PC-9 (cell line): ENCODE data around the gene PIGM. TPM values are rescaled to one million over a fixed set of nuclear protein-coding genes. Genes with fewer than 3 reads are reported as not detected.

Experiments
- BruUV-seq: library from RNA; stranded (reverse); fragments of 400-500 nt; replicated peaks from 2 replicates; lab custom pipeline; 2021; lab: Mats Ljungman, UMichigan
- CTCF ChIA-PET: fragments of 300-600 bp; sonication (Branson Sonifier 250); formaldehyde crosslinking; loops from one replicate; lab custom pipeline; 2022; ENCODE audit warnings: antibody characterized with exemption; lab: Charles Lee
- POLR2A ChIA-PET: fragments of 300-600 bp; sonication (Branson Sonifier 250); formaldehyde crosslinking; loops from one replicate; lab custom pipeline; 2022; ENCODE audit warnings: antibody characterized with exemption; ENCODE audit not compliant: unreplicated experiment; lab: Charles Lee
- DNase-seq, 2 experiments: peaks; one replicate each; pipeline versions ENCODE4 v3.0.0 to v3.0.0-alpha.2; 2015 to 2022; ENCODE audit warnings: mixed read lengths in 1 of 2
- H2AFZ ChIP-seq: fragments of 200-600 bp; sonication (generic); 2 replicates; pipeline ENCODE4 v1.8.1; 2017; ENCODE audit warnings: antibody characterized with exemption
- H3F3A ChIP-seq: fragments of 200-600 bp; sonication (generic); 2 replicates; pipeline ENCODE4 v1.8.1; 2017; ENCODE audit warnings: antibody characterized with exemption, mild to moderate bottlenecking, low read depth; ENCODE audit not compliant: insufficient read depth
- H3K27ac ChIP-seq: fragments of 200-600 bp; sonication (generic); 2 replicates; pipeline ENCODE4 v1.6.1; 2016; ENCODE audit warnings: mixed run types
- H3K27me3 ChIP-seq: fragments of 200-600 bp; sonication (generic); 2 replicates; pipeline ENCODE4 v1.6.1; 2016; ENCODE audit warnings: low read depth, mixed run types; ENCODE audit not compliant: insufficient read depth
- H3K36me3 ChIP-seq: fragments of 200-600 bp; sonication (generic); 2 replicates; pipeline ENCODE4 v1.6.1; 2016; ENCODE audit warnings: low read depth, mixed run types
- H3K4me1 ChIP-seq: fragments of 200-600 bp; sonication (generic); replicated peaks from 2 replicates; pipeline ENCODE4 v1.6.1; 2016; ENCODE audit warnings: mixed run types; ENCODE audit not compliant: insufficient read depth
- H3K4me2 ChIP-seq: fragments of 200-600 bp; sonication (generic); 2 replicates; pipeline ENCODE4 v1.6.1; 2017; ENCODE audit warnings: mixed run types
- H3K4me3 ChIP-seq: fragments of 200-600 bp; sonication (generic); 2 replicates; pipeline ENCODE4 v1.6.1; 2016; ENCODE audit warnings: mixed run types
- H3K79me2 ChIP-seq: fragments of 200-600 bp; sonication (generic); 2 replicates; pipeline ENCODE4 v1.6.1; 2017; ENCODE audit warnings: low read depth, mixed run types
- H3K9me2 ChIP-seq: fragments of 200-600 bp; sonication (generic); 2 replicates; pipeline ENCODE4 v1.8.1; 2017; ENCODE audit warnings: mild to moderate bottlenecking; ENCODE audit not compliant: insufficient read depth
- H3K9me3 ChIP-seq: fragments of 200-600 bp; sonication (generic); 2 replicates; pipeline ENCODE4 v1.8.1; 2016; ENCODE audit warnings: low read depth; ENCODE audit not compliant: insufficient read depth
- H4K20me1 ChIP-seq: fragments of 200-600 bp; sonication (generic); 2 replicates; pipeline ENCODE4 v1.8.1; 2017; ENCODE audit not compliant: insufficient read depth
- EZH2 ChIP-seq: fragments of 200-600 bp; sonication (generic); IDR thresholded peaks from 2 replicates; pipeline ENCODE4 v1.8.0; 2017; ENCODE audit warnings: antibody characterized with exemption, low read depth
- intact Hi-C: fragments of 100-400 bp; cut with micrococcal nuclease; formaldehyde crosslinking; loops from one replicate; pipeline ENCODE4 v1.10.0; 2022; ENCODE audit not compliant: unreplicated experiment
- total RNA-seq: library from RNA; stranded (reverse); gene quantifications from 2 replicates; pipeline ENCODE4 v1.2.3, GENCODE V29; 2021
- TF ChIP-seq, protein P1 (sequence below): fragments of 200-600 bp; sonication (generic); conservative IDR thresholded peaks from 2 replicates; pipeline ENCODE4 v1.6.1; 2017; ENCODE audit warnings: mixed run types, antibody characterized with exemption, mild to moderate bottlenecking, moderate library complexity

Gene PIGM
- total RNA-seq, 1 experiment from 2014 or later, result 4.0 TPM

- TF ChIP-seq EZH2, result no peak
- TF ChIP-seq, protein P1, sequence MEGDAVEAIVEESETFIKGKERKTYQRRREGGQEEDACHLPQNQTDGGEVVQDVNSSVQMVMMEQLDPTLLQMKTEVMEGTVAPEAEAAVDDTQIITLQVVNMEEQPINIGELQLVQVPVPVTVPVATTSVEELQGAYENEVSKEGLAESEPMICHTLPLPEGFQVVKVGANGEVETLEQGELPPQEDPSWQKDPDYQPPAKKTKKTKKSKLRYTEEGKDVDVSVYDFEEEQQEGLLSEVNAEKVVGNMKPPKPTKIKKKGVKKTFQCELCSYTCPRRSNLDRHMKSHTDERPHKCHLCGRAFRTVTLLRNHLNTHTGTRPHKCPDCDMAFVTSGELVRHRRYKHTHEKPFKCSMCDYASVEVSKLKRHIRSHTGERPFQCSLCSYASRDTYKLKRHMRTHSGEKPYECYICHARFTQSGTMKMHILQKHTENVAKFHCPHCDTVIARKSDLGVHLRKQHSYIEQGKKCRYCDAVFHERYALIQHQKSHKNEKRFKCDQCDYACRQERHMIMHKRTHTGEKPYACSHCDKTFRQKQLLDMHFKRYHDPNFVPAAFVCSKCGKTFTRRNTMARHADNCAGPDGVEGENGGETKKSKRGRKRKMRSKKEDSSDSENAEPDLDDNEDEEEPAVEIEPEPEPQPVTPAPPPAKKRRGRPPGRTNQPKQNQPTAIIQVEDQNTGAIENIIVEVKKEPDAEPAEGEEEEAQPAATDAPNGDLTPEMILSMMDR, result no peak
- Histone ChIP-seq H3K9me3 (no peaks in the 10 kb centered on the region), H3K36me3 (no peaks in the 10 kb centered on the region), H3K27me3 (peaks cover 57% of the 10 kb centered on the region), H4K20me1 (no peaks in the 10 kb centered on the region), H3K4me2 (peak within 1 kb of the TSS; percentile 71), H2AFZ (0 out of 2 replicates have a peak within 1 kb of the TSS, but pooled peaks have one; percentile 6), H3F3A (no peaks in the 10 kb centered on the region), H3K4me1 (no peaks in the 10 kb centered on the region), H3K4me3 (peak within 1 kb of the TSS; percentile 34; the same call in 1 of the 2 replicates), H3K79me2 (no peaks in the 10 kb centered on the region), H3K27ac (no peak within 1 kb of the TSS), H3K9me2 (no peaks in the 10 kb centered on the region)
- DNase-seq, result no peak
- intact Hi-C loops, result no loop called here
- no TSS peak for BruUV-seq
- CTCF ChIA-PET, result no interaction called here
- POLR2A ChIA-PET, result interaction anchor here (0.7 kb wide), 2 partner anchors 27 to 982 kb away, joined by 5 read pairs; no protein-coding TSS in a partner anchor
Measured at GRCh38 chr1:160069460-160070231, 37.9 kb upstream of the PIGM start, which contains the start of gene KCNJ10. Gene KCNJ10 (minus strand): TSS chr1:160070160. CDS start chr1:160042532, 27,628 bp downstream.

DNA sequence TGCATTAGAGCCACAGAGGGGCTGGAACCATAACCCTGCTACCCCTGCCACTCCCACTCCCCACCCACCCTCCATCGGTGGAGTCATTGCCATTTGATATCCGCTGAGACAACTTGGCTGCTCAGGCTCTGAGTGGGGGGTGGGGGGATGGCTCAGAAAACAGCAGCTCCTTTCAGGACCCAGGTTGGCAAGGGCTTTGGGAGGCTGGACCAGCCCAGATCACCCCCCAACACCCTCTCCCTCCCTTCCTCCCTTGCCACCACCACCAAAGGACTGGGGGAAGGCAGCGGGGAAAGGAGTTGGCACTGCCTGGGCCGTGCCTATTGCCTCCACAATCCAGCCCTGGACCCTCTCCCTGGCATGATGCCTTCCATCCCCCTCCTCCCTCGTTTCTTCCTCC is 36.4 kb upstream of the PIGM start:
- Histone ChIP-seq H2AFZ (no peak overlapping the region), H3K27me3 (peaks cover 56% of the 10 kb centered on the region)

DNA sequence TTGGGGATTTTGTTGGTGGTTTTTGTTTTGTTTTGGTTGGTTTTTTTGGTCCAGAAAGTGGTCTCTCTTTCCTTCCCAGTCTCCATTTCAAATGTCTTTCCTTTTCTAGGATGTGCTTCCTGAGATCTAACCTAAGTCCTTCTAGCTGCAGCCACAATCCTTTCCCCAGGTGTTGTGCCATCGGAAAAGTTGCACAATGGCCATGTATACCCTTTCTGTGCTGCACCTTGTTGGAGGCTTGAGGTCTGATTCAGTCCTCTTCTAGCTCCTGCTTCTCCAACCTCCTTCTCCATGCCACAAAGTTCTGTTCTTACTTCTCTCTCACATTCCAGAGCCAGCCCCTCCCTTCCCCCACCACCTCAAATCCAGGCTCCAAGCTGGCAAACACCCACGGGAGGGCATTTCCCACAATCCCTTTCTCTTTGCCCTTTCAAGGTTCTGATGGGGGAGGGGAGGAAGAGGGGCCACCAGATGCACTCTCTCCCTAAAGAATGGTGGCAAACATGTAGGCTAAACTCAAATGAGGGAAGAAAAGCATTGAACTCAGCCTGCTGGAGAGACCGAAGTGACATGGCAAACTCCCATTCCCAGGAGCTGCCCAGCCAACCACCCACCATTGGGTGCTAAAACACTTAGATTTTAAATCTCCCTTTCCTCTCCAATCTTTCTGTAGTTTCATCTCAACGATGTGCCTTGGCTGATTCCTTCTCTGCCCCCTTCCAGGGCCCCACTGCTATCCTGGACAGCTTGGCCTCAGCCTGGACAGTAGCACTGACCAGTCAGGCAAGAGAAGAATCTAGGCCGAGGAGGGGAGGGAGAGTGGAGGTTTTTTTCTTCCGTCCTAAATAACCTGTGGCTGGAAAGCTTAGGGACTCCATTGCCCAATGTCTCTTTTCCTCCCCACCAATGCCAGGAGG is 35.3 kb upstream of the PIGM start:
- intact Hi-C loops, result no loop called here
- H3K4me2 ChIP-seq, result no peak overlapping the region
- H3K4me1 ChIP-seq, result no peaks in the 10 kb centered on the region
- no peaks in the 10 kb centered on the region for H3K79me2 ChIP-seq
- POLR2A ChIA-PET, result interaction anchor here (0.6 kb wide), 1 partner anchor 144 kb away, joined by 3 read pairs; no protein-coding TSS in a partner anchor
- no peaks in the 10 kb centered on the region for H4K20me1 ChIP-seq
- no peak overlapping the region for H3K27ac ChIP-seq
- no peak overlapping the region for H3K4me3 ChIP-seq
- H3K27me3 ChIP-seq, result peaks cover 46% of the 10 kb centered on the region
- no TSS peak for BruUV-seq
- H2AFZ ChIP-seq, result no peak overlapping the region
- H3K9me2 ChIP-seq, result no peaks in the 10 kb centered on the region
- CTCF ChIA-PET, result no interaction called here
- no peaks in the 10 kb centered on the region for H3K36me3 ChIP-seq
- H3F3A ChIP-seq, result no peaks in the 10 kb centered on the region
- no peak for TF ChIP-seq EZH2
- TF ChIP-seq, protein P1, result no peak
- no peak for DNase-seq
- H3K9me3 ChIP-seq, result no peaks in the 10 kb centered on the region

More for the DNA sequence above, 36.4 kb upstream of the PIGM start:
- Histone ChIP-seq H3K79me2 (no peaks in the 10 kb centered on the region), H3K9me3 (no peaks in the 10 kb centered on the region), H3K4me3 (no peak overlapping the region), H3F3A (no peaks in the 10 kb centered on the region), H3K4me2 (no peak overlapping the region), H4K20me1 (no peaks in the 10 kb centered on the region), H3K4me1 (no peaks in the 10 kb centered on the region), H3K36me3 (no peaks in the 10 kb centered on the region), H3K27ac (no peak overlapping the region), H3K9me2 (no peaks in the 10 kb centered on the region)
- POLR2A ChIA-PET, result no interaction called here
- no peak for DNase-seq
- no TSS peak for BruUV-seq
- no peak for TF ChIP-seq EZH2
- TF ChIP-seq, protein P1, result no peak
- CTCF ChIA-PET, result no interaction called here
- intact Hi-C loops, result no loop called here
